GM23338 (cell line): ENCODE data around the gene CTSC. TPM values are rescaled to one million over a fixed set of nuclear protein-coding genes. Genes with fewer than 3 reads are reported as not detected.

Experiments used
- CREB1 ChIP-seq: fragments of 250-450 bp; sonication (Bioruptor Pico); IDR thresholded peaks from 2 replicates; pipeline ENCODE4 v1.5.0; 2020; ENCODE audit warnings: low read depth, mild to moderate bottlenecking, moderate library complexity
- CTCF ChIP-seq, 2 experiments: fragments of 200-600 bp in 1 of 2; sonication (generic) in 1 of 2; conservative IDR thresholded peaks; 2 replicates each; pipeline versions ENCODE4 v1.5.1 to v1.6.1; 2016 to 2017; ENCODE audit warnings: antibody characterized with exemption in 2 of 2, low read depth in 2 of 2, mild to moderate bottlenecking in 2 of 2, moderate library complexity in 1 of 2
- ETS1 ChIP-seq: IDR thresholded peaks from 2 replicates; pipeline ENCODE4 v1.6.1; 2016; ENCODE audit warnings: antibody characterized with exemption
- EZH2 ChIP-seq: fragments of 200-600 bp; sonication (generic); IDR thresholded peaks from one replicate; pipeline ENCODE4 v1.8.0; 2017; ENCODE audit warnings: antibody characterized with exemption, mild to moderate bottlenecking, low read depth; ENCODE audit not compliant: unreplicated experiment
- EZH2phosphoT487 ChIP-seq: fragments of 200-600 bp; sonication (generic); IDR thresholded peaks from one replicate; pipeline ENCODE4 v1.8.1; 2018; ENCODE audit warnings: antibody characterized with exemption; ENCODE audit not compliant: unreplicated experiment
- JUNB ChIP-seq: IDR thresholded peaks from one replicate; pipeline ENCODE4 v1.6.1; 2016; ENCODE audit warnings: antibody characterized with exemption; ENCODE audit not compliant: unreplicated experiment
- NANOG ChIP-seq: IDR thresholded peaks from 2 replicates; pipeline ENCODE4 v1.6.1; 2016; ENCODE audit warnings: antibody characterized with exemption, borderline replicate concordance
- POLR2AphosphoS5 ChIP-seq: IDR thresholded peaks from 2 replicates; pipeline ENCODE4 v1.6.1; 2016; ENCODE audit warnings: antibody characterized with exemption, low read depth
- STAT1 ChIP-seq: IDR thresholded peaks from one replicate; pipeline ENCODE4 v1.6.1; 2016; ENCODE audit warnings: antibody characterized with exemption; ENCODE audit not compliant: unreplicated experiment
- ZNF331 ChIP-seq: fragments of 250-450 bp; sonication (Bioruptor Pico); IDR thresholded peaks from 2 replicates; pipeline ENCODE4 v1.5.0; 2020; ENCODE audit warnings: low read depth, mild to moderate bottlenecking, moderate library complexity
- ZNF462 ChIP-seq: fragments of 250-450 bp; sonication (Bioruptor Pico); IDR thresholded peaks from 2 replicates; pipeline ENCODE4 v1.5.0; 2020; ENCODE audit warnings: mild to moderate bottlenecking, moderate library complexity
- polyA plus RNA-seq: library from polyadenylated mRNA; unstranded; fragments of >200 nt; fragmentation: Nextera tagmentation; extraction: Ambion mirVana; gene quantifications from 2 replicates; pipeline ENCODE4 v1.2.1, GENCODE V29; 2016
- total RNA-seq: library from RNA; depleted of rRNA; stranded (reverse); fragments of >200 nt; shearing (Covaris generic); gene quantifications from 2 replicates; pipeline ENCODE4 v1.2.3, GENCODE V29; 2014

CTSC gene
- total and polyA plus RNA-seq, 2 experiments from 2014 or later: 408 to 444 TPM

- TF ChIP-seq ZNF462 (CRISPR knock-in tag) (no peak), EZH2 (no peak), JUNB (no peak), ZNF331 (no peak), CREB1 (CRISPR knock-in tag) (no peak), STAT1 (no peak), ETS1 (no peak), NANOG (no peak), CTCF (conservative IDR thresholded peaks at IDR 0.05; ENCODE audit: low read depth in 2 of 2) (no peak), POLR2AphosphoS5 (no peak), EZH2phosphoT487 (no peak)
Measured at GRCh38 chr11:88252208-88252607, 85.3 kb downstream of the CTSC start (continued).
